ENCODE measurements around the gene SH3RF3. TPM values are rescaled to one million over a fixed set of nuclear protein-coding genes. Genes with fewer than 3 reads are reported as not detected.
A peak's percentile ranks its signal among the peaks of the same experiment; 100 is the strongest.

Gene SH3RF3
- polyA plus RNA-seq, 5 donors, result 6.1 to 8.9 (median 7.3) TPM

DNA sequence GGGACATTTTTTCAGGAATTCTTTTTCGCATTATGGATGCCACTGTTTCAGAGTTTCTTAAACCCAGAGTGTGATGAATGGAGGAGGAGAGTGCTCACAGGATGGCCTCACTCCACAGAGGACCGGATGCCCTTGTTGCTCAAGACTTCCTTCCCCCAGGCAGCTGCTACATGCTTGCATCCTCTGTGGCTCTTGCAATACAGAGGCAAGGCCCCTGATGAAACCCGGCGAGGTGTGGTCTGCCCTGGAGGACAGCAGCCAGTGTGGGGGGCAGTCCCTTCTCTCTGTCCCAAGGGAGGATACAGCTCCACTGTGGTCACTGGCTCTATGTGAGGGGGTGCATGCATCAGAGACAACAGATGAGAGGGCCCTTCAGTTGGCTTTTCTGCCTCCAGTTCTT, 109.6 kb downstream of the SH3RF3 start:
- DNase-seq, result peak; percentile 43 to 46

- DNase-seq, result no peak
Observed at GRCh38 chr2:109239720-109240119, 110.7 kb downstream of the SH3RF3 start.

- DNase-seq, result no peak
Observed at GRCh38 chr2:109242210-109242653, 113.2 kb downstream of the SH3RF3 start.

GRCh38 chr2:109242654-109243331, 113.8 kb downstream of the SH3RF3 start:
- peak; percentile 30 to 64 for DNase-seq

DNA sequence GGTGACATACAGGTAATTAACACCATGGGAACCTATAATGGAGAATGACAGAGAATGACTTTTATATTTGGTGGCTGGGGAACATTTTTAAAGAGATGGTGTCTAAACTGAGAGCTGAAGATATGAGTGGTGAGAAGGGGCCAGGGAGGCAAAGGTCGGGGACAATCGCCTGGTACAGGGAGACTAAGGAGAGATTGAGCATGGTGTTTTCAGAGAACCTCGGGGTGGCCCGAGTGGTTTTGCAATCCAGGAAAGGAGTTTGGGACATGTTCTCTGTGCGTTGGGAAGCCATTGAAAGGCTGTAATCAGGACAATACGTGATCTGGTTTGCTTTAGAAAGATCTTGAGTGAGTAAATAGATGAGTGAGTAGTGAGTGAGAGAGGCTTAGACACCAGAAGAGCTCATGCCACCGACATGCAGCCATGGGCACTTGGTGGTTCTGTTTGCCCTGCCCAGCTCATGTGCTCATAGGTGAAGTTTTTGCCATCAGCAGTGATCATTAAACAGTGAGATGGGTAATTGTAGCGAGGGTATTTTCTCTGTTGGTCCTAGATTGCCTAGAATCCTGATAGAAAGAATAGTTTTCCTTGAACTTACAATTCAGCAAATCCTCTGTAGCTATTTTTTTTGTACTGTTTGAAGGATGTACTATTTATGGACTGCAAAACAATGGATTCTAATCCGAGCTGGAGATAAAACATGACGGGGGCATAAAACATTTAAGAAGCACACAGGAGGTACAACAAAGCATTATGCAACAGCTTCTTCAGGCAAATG, 114.7 kb downstream of the SH3RF3 start:
- DNase-seq, result no peak

DNA sequence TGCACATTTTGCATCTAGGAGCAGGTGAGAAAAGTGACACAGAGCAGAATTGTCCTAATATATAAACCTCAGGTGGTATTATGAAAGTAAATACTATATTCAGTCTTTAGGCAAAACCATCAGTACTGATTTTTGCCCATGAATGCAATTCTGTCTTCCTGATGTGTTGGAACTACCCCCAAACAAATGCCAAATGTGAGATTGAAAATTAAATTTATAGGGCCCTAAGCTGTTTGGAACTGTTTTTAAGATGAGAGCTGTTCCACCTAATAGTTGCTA, 115.2 kb downstream of the SH3RF3 start:
- DNase-seq, result no peak

DNA sequence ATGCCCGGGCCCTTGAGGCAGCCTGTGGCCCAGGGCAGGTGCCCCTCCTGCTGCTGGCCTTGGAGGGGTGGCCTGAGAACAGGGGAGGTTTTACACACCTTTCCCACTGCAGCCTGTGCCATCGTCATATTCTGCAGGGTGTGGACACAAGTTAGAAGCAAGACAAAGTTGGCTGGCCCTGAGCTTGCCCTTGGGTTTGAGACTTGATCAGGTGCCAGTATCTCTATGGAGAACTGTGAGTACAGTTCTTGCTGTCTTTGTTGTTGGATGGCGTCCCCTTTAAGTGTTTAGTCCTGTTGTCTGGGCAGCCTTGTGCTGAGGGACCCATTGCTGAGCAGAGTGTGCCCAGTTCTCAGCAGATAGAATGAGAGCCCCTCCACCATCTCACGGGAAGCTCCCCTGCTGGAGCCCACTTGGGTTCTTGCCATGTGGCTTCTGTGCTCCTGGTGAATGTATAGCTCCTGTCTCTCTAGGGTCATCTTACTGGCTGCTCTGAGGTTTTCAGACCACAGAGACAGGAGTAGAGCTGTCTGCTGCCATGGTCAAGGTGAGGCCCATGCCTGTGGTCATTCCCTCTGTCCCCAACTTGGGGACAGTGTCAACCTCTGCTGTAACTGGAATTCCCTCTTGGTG, 115.9 kb downstream of the SH3RF3 start:
- no peak for DNase-seq

- DNase-seq, result no peak
Observed at GRCh38 chr2:109246176-109246575, 117.2 kb downstream of the SH3RF3 start.

- DNase-seq, result no peak
Observed at GRCh38 chr2:109246616-109247015, 117.6 kb downstream of the SH3RF3 start.

GRCh38 chr2:109247340-109247739, 118.3 kb downstream of the SH3RF3 start:
- DNase-seq, result no peak

GRCh38 chr2:109247812-109248211, 118.8 kb downstream of the SH3RF3 start:
- no peak for DNase-seq

- no peak for DNase-seq
Observed at GRCh38 chr2:109248590-109248989, 119.6 kb downstream of the SH3RF3 start.

GRCh38 chr2:109253217-109253616, 124.2 kb downstream of the SH3RF3 start:
- DNase-seq, result no peak

- DNase-seq, result no peak
Observed at GRCh38 chr2:109254174-109254904, 125.3 kb downstream of the SH3RF3 start.

GRCh38 chr2:109255654-109256053, 126.6 kb downstream of the SH3RF3 start:
- DNase-seq, result no peak

DNA sequence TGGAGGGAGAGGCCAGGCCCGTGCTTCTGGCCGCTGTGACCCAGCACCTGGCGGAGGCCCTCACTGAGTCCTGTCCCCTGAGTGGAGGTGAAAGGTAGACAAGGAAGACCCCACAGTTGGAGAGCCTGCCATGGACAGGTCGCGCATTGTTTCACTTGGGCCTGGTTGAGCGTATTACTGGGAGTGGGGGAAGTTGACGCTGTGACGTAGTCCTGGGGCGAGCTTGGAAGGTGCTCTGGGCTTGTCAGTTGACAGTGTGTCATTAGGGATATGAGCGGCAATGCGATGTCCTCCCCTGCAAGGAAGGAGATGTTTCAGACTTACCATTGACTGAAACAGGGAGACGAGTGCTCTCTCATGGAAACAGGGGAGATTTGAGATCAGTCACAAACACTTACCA, 127.1 kb downstream of the SH3RF3 start:
- no peak for DNase-seq

DNA sequence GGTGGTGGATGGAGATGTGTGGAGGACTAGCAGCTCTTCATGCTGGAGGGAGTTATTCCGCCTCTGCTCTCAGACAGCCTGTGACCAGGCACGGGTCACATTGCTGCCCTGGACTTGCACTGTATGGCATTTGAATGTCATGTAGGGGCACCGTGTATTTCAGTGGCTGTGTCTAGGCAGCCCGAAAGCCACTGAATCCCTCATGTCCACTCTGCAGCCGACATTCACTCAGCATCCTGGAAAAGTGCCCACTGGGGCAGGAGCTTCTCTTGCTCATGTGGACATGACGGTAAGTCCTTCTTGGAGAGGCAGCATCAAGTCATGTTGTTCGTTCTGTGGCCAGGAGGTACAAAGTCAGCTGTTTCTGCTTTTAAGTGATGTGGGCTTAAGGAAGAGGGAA, 127.9 kb downstream of the SH3RF3 start:
- DNase-seq, result no peak

DNA sequence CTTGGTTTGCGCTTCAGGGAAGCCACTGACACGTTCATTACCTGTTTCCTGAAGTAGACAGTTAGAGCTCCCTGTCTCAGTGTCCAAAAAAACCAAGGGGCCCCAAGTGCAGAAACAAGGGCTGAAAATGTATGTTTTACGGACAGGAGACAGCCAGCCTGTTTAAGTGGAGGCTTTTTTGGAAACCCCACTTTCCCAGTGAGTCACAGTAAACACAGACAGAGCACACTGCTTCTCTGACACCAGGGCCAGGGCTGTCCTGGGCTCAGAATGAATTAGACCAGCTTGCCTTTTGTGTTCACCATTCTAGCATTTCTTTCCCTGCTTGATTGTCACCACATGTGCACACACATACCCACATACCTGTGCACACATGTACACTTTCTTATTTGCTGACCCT, 128.6 kb downstream of the SH3RF3 start:
- no peak for DNase-seq

DNA sequence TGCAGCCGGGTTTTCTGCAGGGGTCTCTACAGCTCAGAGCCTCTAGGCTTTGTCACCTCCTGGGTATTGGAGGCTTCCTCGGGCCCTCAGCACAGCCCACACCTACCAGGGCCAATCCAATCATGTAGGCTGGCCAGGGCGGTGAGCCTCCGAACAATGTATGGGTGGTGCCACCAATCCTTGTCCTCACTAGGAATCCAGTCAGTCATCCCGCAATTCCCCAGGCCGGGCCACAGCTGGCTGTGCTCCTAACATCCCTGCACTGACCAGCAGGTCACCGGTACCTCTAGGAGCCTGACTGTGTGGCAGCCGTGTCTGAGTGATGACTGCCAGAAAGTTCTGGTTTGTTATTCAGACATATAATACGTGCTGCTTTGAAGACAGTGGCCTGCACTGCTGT, 129.4 kb downstream of the SH3RF3 start:
- no peak for DNase-seq

DNA sequence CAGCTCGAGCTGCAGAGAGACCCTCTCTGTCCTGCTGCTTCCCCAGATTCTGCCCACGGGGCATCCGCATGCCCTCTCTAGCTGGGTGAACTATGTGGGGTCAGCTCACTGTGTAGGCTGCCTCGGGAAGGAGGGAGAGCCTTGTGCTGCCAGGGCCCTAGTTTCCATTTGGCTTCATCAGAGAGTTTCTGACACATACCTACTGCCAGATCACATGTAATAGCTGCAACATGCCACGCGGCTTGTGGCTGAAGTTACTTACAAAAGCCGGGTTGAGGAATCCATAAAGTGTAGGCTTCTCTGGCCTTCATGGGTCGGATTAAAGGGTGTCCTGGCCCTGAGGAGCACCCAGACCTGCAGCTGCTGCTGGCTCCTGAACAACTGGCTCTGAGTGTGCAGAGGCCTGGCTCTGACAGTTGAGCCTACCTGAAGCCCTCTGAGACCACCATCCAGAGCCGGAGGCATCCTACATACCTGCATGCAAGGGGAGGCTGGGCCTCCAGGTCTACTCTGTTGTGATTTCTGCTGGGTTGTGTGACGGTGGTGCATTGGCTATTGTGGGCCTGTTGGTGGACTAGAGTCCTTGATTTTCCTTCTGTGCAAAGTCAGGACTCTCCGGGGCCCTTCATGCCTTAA, 130.0 kb downstream of the SH3RF3 start:
- DNase-seq, result no peak

DNA sequence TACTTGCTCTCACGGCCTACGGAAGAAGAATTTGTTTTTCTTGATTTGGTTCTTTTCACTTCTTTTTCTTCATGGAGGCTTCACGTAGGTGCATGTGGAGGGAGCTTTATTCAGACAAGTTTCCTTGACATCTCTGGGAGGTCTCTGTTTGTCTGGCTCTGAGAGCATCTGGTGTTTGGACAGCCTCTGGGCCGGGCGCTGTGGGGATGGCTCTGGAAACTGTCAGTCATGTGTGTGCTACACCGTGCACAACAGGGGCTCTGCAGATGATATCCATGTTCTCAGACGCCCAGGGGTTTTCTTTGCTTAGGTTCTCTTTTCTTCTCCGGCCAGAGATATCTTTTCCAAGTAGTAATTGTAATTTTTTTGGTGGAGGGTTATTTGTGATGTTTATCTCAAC, 130.7 kb downstream of the SH3RF3 start:
- DNase-seq, result no peak

Measured in right lung (tissue), 5 donors.